Dendritic cell treated with granulocyte-macrophage colony-stimulating factor and Interleukin-4, amounts not matched to agents 40 ng/mL and 50 ng/mL, for 4 days (primary cell): ENCODE data around the gene ARHGEF11.

Source experiments
- H3K27ac Mint-ChIP-seq: one replicate; pipeline ENCODE4 v1.8.0; 2022; ENCODE audit warnings: mild to moderate bottlenecking, mixed read lengths
- H3K27me3 Mint-ChIP-seq: one replicate; pipeline ENCODE4 v1.8.0; 2022; ENCODE audit warnings: mild to moderate bottlenecking, mixed read lengths
- H3K36me3 Mint-ChIP-seq: one replicate; pipeline ENCODE4 v1.8.0; 2022; ENCODE audit warnings: low read depth, mixed read lengths
- H3K4me1 Mint-ChIP-seq: one replicate; pipeline ENCODE4 v1.8.0; 2022; ENCODE audit warnings: low read depth, mixed read lengths
- H3K4me3 Mint-ChIP-seq: one replicate; pipeline ENCODE4 v1.8.0; 2022; ENCODE audit warnings: mild to moderate bottlenecking, moderate library complexity, mixed read lengths
- H3K9me3 Mint-ChIP-seq: one replicate; pipeline ENCODE4 v1.8.0; 2022; ENCODE audit warnings: mixed read lengths
- intact Hi-C: fragments of 100-400 bp; cut with micrococcal nuclease; formaldehyde crosslinking; loops from one replicate; pipeline ENCODE4 v1.15.0; 2022

The ARHGEF11 gene, protein sequence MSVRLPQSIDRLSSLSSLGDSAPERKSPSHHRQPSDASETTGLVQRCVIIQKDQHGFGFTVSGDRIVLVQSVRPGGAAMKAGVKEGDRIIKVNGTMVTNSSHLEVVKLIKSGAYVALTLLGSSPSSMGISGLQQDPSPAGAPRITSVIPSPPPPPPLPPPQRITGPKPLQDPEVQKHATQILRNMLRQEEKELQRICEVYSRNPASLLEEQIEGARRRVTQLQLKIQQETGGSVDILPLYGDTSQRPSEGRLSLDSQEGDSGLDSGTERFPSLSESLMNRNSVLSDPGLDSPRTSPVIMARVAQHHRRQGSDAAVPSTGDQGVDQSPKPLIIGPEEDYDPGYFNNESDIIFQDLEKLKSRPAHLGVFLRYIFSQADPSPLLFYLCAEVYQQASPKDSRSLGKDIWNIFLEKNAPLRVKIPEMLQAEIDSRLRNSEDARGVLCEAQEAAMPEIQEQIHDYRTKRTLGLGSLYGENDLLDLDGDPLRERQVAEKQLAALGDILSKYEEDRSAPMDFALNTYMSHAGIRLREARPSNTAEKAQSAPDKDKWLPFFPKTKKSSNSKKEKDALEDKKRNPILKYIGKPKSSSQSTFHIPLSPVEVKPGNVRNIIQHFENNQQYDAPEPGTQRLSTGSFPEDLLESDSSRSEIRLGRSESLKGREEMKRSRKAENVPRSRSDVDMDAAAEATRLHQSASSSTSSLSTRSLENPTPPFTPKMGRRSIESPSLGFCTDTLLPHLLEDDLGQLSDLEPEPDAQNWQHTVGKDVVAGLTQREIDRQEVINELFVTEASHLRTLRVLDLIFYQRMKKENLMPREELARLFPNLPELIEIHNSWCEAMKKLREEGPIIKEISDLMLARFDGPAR (N-terminal part only)

DNA sequence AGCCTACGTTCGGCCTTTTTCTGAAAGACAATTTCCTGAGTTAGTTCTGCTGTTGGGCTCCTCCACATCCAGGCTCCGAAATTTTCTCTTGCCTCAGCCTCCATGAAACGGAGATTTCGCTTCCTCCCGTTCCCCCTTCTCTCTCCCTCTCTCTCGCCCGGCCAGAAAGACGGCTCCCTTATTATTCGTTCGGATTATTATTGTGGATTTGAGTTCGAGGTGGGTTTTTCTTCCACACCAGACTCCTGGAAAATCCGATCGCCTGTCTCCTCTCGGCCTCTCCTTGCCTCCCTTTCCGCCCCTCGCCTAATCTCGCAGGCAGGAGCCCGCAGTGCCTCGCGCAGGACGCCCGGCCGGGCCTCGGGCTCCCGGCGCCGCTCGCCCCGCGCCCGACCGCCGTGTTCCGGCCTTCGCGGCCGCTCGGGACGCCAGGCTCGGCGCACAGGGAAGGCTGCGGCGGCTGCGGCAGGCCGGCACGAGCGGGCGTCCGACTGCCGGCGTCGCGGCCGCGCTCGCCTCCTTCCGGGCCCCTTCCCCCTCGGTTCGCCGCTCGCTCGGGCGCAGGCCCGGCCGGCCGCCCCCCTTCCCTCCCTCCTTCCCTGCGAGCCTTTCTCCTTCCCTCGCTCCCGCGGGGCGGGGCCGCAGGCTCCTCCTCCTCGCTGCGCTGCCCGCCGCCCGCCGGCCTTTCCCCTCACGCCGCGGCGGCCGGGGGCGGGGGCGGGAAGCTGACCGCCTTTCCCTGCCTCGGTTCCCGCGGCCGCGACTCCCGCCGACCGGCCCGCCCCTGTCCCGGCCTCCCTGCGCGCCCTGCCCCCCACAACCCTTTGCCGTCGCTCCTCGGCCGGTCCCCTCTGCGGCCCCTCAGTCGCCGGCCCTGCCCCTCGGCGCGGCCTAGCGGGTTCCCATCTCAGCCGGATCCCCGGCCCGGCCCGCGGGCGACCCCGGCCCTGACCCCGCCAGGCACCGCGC is at the start of gene ARHGEF11:
ARHGEF11 (minus strand) TSS at position 493 of the 969 bp plus-strand sequence. CDS start 1,412 bp downstream, outside the sequence.
- Mint-ChIP-seq H3K27ac (peak within 1 kb of the TSS; percentile 90), H3K27me3 (peaks cover 5% of the 10 kb centered on the region), H3K4me3 (peak within 1 kb of the TSS; percentile 91), H3K4me1 (peaks cover 51% of the 10 kb centered on the region), H3K9me3 (no peaks in the 10 kb centered on the region), H3K36me3 (peaks cover 12% of the 10 kb centered on the region)
- intact Hi-C loops = no loop called here

DNA sequence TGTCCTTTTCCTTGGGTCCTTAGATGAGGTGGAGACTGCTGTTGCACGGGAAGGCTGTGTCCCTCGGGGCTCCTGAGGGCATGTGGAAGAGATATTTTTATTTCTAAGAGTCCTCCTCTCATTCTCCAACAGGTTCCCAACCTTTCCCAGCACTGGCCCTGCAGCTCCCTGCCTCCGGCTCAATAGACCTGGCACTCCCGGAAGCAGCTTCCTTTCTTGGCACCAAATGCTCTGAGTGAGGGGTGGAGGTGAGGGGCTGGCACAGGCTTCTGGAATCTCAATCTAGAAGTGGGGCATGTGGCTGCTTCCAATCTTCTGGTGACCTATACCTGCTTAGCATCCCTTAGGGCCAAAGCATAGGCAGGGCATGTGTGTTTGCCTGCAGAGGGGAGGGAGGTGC is 49.5 kb upstream of the ARHGEF11 start:
- Mint-ChIP-seq H3K27me3 (peaks cover 14% of the 10 kb centered on the region), H3K4me1 (peaks cover 26% of the 10 kb centered on the region), H3K4me3 (no peak overlapping the region), H3K36me3 (no peaks in the 10 kb centered on the region), H3K27ac (no peak overlapping the region), H3K9me3 (no peaks in the 10 kb centered on the region)
- intact Hi-C loops = no loop called here

DNA sequence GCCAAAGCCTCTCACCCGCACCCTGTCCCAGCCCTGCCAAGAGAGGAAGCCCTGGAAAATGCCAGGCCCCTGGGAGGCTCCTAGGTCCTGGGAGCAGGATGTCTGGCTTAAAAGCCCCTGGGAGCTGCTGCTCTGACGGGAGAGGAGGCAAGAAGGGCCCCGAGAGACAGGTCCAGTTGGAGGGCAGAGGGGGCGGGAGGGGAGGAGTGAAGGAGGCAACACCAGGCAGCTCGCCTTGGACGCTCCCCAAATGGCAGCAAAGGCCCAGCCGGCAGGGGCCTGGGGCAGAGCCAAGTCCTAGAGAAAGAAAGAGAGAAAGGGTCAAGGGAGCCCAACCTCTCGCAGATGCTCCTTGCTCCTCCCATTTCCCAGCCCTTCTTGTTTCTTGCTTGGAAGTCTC is 47.3 kb upstream of the ARHGEF11 start:
- H3K27ac Mint-ChIP-seq = no peak overlapping the region
- H3K4me1 Mint-ChIP-seq = peaks cover 10% of the 10 kb centered on the region
- H3K4me3 Mint-ChIP-seq = no peak overlapping the region
- intact Hi-C loops = no loop called here
- H3K27me3 Mint-ChIP-seq = peaks cover 12% of the 10 kb centered on the region
- no peaks in the 10 kb centered on the region for H3K9me3 Mint-ChIP-seq
- H3K36me3 Mint-ChIP-seq = no peaks in the 10 kb centered on the region

DNA sequence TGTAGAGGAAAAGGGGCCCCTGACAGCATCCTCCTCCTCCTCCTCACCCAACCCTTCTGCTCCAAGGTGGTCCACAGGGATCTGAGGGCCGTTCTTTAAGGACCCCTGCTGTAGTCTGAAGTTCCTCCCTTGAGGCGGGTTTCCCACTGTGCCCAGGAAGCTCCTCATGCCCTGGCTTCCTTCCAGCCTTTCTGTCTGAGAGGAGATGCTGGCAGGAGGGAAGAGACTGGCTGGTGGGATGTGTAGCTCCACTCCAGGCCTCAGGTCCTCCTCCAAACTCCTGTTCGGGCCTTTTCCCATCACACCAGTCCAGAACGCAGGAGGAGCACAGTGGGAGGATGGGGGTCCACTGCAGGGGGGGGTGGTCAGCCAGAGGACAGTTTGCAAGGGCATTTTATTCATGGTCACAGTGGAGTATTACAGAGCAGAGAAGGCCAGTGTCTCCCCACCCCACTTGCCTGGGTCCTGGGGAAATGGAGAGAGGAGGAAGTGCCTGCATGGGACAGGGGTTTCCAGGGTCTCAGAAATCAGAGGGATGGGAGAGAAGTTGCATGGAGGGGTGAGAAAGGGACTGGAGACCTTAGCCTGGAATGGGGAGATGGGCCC is 46.2 kb upstream of the ARHGEF11 start:
- Mint-ChIP-seq H3K36me3 (no peaks in the 10 kb centered on the region), H3K27me3 (peaks cover 12% of the 10 kb centered on the region), H3K4me3 (no peak overlapping the region), H3K9me3 (no peaks in the 10 kb centered on the region), H3K27ac (no peak overlapping the region), H3K4me1 (peaks cover 10% of the 10 kb centered on the region)
- intact Hi-C loops = no loop called here

DNA sequence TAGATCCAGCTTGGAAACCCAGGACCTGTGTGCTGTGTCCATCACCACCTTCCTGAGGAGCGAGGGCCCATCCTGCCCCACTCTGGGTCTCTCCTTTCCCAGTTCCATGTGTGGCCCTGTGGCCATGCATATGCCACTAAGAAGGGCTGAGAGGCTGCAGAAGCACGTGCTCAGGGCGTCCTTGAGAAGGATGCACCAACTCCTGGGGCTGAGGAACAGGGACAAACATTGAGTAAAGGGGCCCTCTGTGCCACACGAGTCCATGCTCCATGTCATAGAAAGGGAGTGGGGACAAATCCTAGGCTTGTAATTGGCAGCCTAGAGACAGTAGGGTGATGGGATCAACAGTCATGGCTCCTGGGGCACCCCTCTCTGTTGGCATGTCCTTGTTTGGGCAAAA is 45.6 kb upstream of the ARHGEF11 start:
- Mint-ChIP-seq H3K4me3 (no peak overlapping the region), H3K36me3 (no peaks in the 10 kb centered on the region), H3K27ac (no peak overlapping the region), H3K9me3 (no peaks in the 10 kb centered on the region), H3K27me3 (peaks cover 12% of the 10 kb centered on the region), H3K4me1 (peaks cover 10% of the 10 kb centered on the region)
- intact Hi-C loops = no loop called here

DNA sequence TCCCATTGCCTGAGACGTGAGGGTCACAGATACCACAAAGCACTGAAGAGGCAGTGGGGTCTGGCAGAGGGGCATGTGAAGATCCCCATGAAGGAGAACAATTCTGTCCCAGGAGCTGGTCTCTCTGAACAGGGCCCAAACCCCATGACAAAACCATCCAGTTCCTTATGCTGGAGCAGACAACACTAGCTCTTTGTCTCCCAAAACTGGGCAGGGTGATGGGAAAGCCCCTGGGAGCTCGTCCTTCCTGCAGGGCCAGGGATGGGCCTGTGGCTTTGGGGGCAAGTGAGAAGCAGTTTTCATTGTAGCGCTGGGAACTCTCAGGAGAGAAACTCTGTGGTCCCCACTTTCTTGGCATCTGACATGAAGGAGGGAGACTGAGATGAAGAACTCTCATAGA is 45.2 kb upstream of the ARHGEF11 start:
- Mint-ChIP-seq H3K36me3 (no peaks in the 10 kb centered on the region), H3K27ac (no peak overlapping the region), H3K4me1 (peaks cover 10% of the 10 kb centered on the region), H3K9me3 (no peaks in the 10 kb centered on the region), H3K4me3 (no peak overlapping the region), H3K27me3 (peaks cover 12% of the 10 kb centered on the region)
- intact Hi-C loops = loop anchor here (1.0 kb wide), 1 partner anchor 65 kb away; no protein-coding TSS in a partner anchor

DNA sequence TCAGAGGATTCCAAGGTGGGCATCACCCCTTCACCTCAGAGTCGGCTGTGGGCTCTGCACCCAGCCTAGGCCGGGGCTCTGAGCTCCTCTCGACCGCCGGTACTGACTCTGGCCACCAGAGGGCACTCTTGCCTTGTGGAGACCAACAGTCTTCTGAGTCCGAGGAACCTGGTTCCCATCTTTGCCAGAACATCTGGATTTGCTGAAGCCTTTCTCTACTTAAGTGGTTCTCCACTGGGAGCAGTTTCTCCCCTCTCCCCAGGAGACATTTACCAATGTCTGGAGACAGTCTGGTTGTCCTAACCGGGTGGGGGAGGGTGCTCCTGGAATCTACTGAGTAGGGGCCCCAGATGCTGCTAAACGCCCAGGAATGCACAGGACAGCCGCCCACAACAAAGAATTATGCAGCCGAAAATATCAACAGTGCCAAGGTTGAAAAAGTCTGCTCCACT is 44.7 kb upstream of the ARHGEF11 start:
- Mint-ChIP-seq H3K27me3 (peaks cover 12% of the 10 kb centered on the region), H3K36me3 (no peaks in the 10 kb centered on the region), H3K4me3 (no peak overlapping the region), H3K9me3 (no peaks in the 10 kb centered on the region), H3K4me1 (peaks cover 10% of the 10 kb centered on the region), H3K27ac (no peak overlapping the region)
- intact Hi-C loops = loop anchor here (1.0 kb wide), 1 partner anchor 65 kb away; no protein-coding TSS in a partner anchor

DNA sequence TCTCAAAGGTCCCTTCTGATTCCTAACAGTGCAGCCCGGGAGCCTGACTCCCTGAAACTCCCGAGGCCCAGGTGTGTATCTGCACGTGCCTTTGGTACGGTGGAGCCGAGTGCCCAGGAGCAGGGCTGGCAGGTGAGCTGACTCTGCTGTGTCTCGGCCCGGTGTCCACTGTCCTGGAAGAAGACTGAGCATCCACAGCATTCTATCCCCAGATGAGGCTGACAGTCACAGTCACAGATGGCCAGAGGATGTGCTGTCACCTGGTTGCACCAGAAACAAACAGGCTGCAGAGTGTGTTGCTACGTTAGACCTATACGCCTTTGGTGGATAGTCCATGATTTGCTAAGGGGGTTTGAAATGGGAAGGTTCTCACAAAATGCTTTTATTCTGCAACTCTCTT is 44.2 kb upstream of the ARHGEF11 start:
- H3K4me3 Mint-ChIP-seq = no peak overlapping the region
- H3K4me1 Mint-ChIP-seq = peaks cover 10% of the 10 kb centered on the region
- no peaks in the 10 kb centered on the region for H3K9me3 Mint-ChIP-seq
- no peaks in the 10 kb centered on the region for H3K36me3 Mint-ChIP-seq
- no peak overlapping the region for H3K27ac Mint-ChIP-seq
- intact Hi-C loops = loop anchor here (1.0 kb wide), 1 partner anchor 66 kb away; no protein-coding TSS in a partner anchor
- H3K27me3 Mint-ChIP-seq = peaks cover 12% of the 10 kb centered on the region

DNA sequence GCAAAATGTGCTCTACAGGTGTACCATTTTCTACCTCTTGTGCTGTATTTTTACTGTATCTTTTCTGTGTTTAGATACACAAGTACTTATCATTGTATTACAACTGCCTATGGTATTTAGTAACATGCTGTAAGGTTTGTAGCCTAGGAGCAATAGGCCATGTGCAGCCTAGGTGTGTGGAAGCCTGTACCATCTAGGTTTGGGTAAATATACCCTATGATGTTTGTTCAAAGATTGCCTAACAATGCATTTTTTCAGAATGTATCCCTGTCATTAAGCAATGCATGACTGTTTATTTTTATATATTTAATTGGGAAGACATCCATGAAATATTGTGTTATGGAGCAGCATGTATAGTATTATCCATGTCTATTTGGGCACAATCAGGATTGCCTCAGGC is 43.1 kb upstream of the ARHGEF11 start:
- intact Hi-C loops = no loop called here
- H3K9me3 Mint-ChIP-seq = no peaks in the 10 kb centered on the region
- H3K4me1 Mint-ChIP-seq = peaks cover 10% of the 10 kb centered on the region

DNA sequence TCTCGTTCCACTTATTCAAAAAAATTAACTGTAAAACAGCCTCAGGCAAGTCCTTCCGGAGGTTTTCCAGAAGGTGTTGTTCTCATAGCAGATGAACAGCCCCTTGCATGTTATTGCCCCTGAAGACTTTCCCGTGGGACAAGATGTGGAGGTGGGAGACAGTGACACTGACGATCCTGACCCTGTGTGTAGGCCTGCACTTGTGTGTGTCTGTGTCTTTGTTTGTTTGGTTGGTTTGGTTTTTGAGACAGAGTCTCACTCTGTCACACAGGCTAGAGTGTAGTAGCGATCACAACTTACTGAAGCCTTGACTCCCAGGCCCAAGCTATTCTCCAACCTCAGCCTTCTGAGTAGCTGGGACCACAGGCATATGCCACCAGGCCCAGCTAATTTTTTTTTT is 41.5 kb upstream of the ARHGEF11 start:
- Mint-ChIP-seq H3K4me1 (peaks cover 4% of the 10 kb centered on the region), H3K4me3 (no peak overlapping the region), H3K27ac (no peak overlapping the region), H3K9me3 (no peaks in the 10 kb centered on the region), H3K27me3 (peaks cover 15% of the 10 kb centered on the region), H3K36me3 (no peaks in the 10 kb centered on the region)
- intact Hi-C loops = no loop called here

More for the DNA sequence above, 43.1 kb upstream of the ARHGEF11 start:
- Mint-ChIP-seq H3K27ac (no peak overlapping the region), H3K4me3 (no peak overlapping the region), H3K27me3 (peaks cover 12% of the 10 kb centered on the region), H3K36me3 (no peaks in the 10 kb centered on the region)

DNA sequence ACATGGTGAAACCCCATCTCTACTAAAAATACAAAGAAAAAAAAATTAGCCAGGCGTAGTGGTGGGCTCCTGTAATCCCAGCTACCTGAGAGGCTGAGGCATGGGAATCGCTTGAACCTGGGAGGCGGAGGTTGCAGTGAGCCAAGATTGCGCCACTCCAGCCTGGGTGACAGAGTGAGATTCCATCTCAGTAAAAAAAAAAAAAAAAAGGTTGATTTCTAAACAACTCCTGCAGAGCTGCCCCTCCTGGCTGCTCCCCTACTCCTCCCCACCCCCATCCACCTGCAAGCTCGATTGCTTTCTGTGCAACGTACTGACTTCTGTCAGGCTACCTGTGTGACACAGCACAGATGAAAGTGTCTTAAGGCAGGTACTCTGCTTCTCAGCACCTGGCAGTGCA is 40.8 kb upstream of the ARHGEF11 start:
- intact Hi-C loops = no loop called here
- Mint-ChIP-seq H3K4me3 (no peak overlapping the region), H3K27me3 (peaks cover 12% of the 10 kb centered on the region), H3K27ac (no peak overlapping the region), H3K9me3 (no peaks in the 10 kb centered on the region), H3K36me3 (no peaks in the 10 kb centered on the region), H3K4me1 (no peaks in the 10 kb centered on the region)

DNA sequence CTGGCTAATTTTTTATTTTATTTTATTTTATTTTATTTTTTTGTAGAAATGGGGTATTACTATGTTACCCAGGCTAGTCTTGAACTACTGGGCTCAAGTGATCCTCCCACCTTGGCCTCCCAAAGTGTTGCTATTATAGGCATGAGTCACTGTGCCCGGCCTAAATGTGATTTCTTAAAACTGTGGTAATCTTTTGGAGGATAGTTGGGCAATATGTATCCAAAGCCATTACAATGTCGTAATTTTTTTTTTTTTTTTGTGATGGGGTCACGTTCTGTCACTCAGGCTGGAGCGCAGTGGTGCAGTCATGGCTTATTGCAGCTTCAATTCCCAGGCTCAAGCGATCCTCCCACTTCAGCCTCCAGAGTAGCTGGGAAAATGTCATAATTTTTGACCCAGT is 39.9 kb upstream of the ARHGEF11 start:
- H3K4me1 Mint-ChIP-seq = no peaks in the 10 kb centered on the region
- no peaks in the 10 kb centered on the region for H3K36me3 Mint-ChIP-seq
- intact Hi-C loops = no loop called here
- H3K27ac Mint-ChIP-seq = no peak overlapping the region
- no peak overlapping the region for H3K4me3 Mint-ChIP-seq
- H3K27me3 Mint-ChIP-seq = peaks cover 7% of the 10 kb centered on the region
- no peaks in the 10 kb centered on the region for H3K9me3 Mint-ChIP-seq

DNA sequence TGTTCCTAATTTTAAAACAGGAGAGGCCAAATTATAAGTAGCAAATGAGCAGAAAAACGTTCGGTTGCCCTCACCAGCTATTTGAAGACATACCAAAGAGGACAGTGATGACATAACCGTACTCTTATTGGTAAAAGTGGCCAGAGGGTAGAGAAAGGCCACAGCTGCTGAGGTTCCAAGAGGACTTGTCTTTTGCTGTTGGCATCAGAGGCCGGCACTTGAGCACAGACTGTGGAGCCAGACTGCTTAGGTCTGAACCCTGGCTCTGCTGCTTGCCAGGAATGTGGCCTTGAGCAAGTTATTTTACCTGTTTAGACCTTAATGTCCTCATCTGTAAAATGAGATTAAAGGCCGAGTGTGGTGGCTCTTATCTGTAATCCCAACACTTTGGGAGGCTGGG is 39.2 kb upstream of the ARHGEF11 start:
- Mint-ChIP-seq H3K4me1 (no peaks in the 10 kb centered on the region), H3K9me3 (no peaks in the 10 kb centered on the region), H3K4me3 (no peak overlapping the region), H3K27me3 (peaks cover 5% of the 10 kb centered on the region), H3K27ac (no peak overlapping the region), H3K36me3 (no peaks in the 10 kb centered on the region)
- intact Hi-C loops = no loop called here
